Activated B cell treated with CpG ODN at 0.5 μM for 24 hours (primary cell): ENCODE measurements around the gene MPPED2. TPM values are rescaled to one million over a fixed set of nuclear protein-coding genes. Genes with fewer than 3 reads are reported as not detected.

Experiments
- ATAC-seq: fragments of 200-7000 bp; cut with Tn5 transposase; one replicate; pipeline ENCODE4 v1.10.0; 2021; ENCODE audit warnings: low read depth, mild to moderate bottlenecking, moderate library complexity
- CTCF ChIA-PET: fragments of 350-600 bp; sonication (Branson Sonifier 250); formaldehyde crosslinking; loops from one replicate; lab custom pipeline; 2021; ENCODE audit warnings: antibody characterized with exemption; lab: Charles Lee
- POLR2A ChIA-PET: fragments of 350-600 bp; sonication (Branson Sonifier 250); formaldehyde crosslinking; loops from one replicate; lab custom pipeline; 2021; ENCODE audit warnings: antibody characterized with exemption; lab: Charles Lee
- DNase-seq: peaks from one replicate; pipeline ENCODE4 v3.0.0; 2022
- H3K27ac Mint-ChIP-seq: one replicate; pipeline ENCODE4 v1.8.0; 2020; ENCODE audit warnings: mixed read lengths
- H3K27me3 Mint-ChIP-seq: one replicate; pipeline ENCODE4 v1.8.0; 2021; ENCODE audit warnings: mixed read lengths
- H3K36me3 Mint-ChIP-seq: one replicate; pipeline ENCODE4 v1.8.0; 2021; ENCODE audit warnings: low read depth, mixed read lengths
- H3K4me1 Mint-ChIP-seq: one replicate; pipeline ENCODE4 v1.8.0; 2021; ENCODE audit warnings: mixed read lengths
- H3K4me3 Mint-ChIP-seq: one replicate; pipeline ENCODE4 v1.8.0; 2020; ENCODE audit warnings: mild to moderate bottlenecking, mixed read lengths
- H3K9me3 Mint-ChIP-seq: one replicate; pipeline ENCODE4 v1.8.0; 2020; ENCODE audit warnings: mixed read lengths
- intact Hi-C: fragments of 100-400 bp; cut with micrococcal nuclease; formaldehyde crosslinking; loops from one replicate; pipeline ENCODE4 v1.15.1; 2024
- total RNA-seq: library from RNA; stranded (reverse); gene quantifications from 2 replicates; pipeline ENCODE4 v1.2.3, GENCODE V29; 2022
- TF ChIP-seq, protein P1 (sequence below): fragments of 200-600 bp; IDR thresholded peaks from one replicate; pipeline ENCODE4 v1.8.0; 2022; ENCODE audit warnings: antibody characterized with exemption, mild to moderate bottlenecking

MPPED2 gene
- total RNA-seq, 1 donor from 2014 or later = 1.7 TPM

GRCh38 chr11:30521297-30522071 is 64.7 kb downstream of the MPPED2 start:
- Mint-ChIP-seq H3K9me3 (no peaks in the 10 kb centered on the region), H3K4me1 (no peaks in the 10 kb centered on the region), H3K4me3 (no peak overlapping the region), H3K27ac (no peak overlapping the region), H3K36me3 (no peaks in the 10 kb centered on the region), H3K27me3 (no peaks in the 10 kb centered on the region)
- TF ChIP-seq, protein P1, sequence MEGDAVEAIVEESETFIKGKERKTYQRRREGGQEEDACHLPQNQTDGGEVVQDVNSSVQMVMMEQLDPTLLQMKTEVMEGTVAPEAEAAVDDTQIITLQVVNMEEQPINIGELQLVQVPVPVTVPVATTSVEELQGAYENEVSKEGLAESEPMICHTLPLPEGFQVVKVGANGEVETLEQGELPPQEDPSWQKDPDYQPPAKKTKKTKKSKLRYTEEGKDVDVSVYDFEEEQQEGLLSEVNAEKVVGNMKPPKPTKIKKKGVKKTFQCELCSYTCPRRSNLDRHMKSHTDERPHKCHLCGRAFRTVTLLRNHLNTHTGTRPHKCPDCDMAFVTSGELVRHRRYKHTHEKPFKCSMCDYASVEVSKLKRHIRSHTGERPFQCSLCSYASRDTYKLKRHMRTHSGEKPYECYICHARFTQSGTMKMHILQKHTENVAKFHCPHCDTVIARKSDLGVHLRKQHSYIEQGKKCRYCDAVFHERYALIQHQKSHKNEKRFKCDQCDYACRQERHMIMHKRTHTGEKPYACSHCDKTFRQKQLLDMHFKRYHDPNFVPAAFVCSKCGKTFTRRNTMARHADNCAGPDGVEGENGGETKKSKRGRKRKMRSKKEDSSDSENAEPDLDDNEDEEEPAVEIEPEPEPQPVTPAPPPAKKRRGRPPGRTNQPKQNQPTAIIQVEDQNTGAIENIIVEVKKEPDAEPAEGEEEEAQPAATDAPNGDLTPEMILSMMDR = no peak
- no peak for DNase-seq
- ChIA-PET CTCF (no interaction called here), POLR2A (no interaction called here)
- no peak for ATAC-seq
- intact Hi-C loops = no loop called here

DNA sequence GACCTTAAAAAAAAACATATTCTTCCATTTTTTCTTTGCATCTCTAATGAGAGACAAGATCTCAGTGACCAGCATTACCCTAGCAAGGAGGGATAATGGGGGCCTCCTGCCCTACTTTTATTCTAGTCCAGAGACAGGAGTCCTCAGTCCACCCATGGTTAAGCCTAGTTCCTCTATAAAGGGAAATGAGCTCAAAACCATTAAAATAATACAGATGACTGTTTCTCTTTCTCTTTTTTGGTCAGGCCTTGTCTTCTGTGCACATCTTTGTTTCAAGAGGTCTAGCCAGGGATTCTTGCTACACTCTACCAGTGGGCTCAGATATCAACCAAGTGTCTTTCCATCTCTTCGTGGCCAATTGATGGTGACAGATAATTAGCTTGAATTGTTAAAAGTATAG is 73.1 kb downstream of the MPPED2 start:
- ATAC-seq = no peak
- H3K9me3 Mint-ChIP-seq = no peaks in the 10 kb centered on the region
- no peaks in the 10 kb centered on the region for H3K36me3 Mint-ChIP-seq
- H3K27me3 Mint-ChIP-seq = no peaks in the 10 kb centered on the region
- H3K4me1 Mint-ChIP-seq = peaks cover 9% of the 10 kb centered on the region
- POLR2A ChIA-PET = no interaction called here
- CTCF ChIA-PET = no interaction called here
- TF ChIP-seq, protein P1 = no peak
- intact Hi-C loops = no loop called here
- no peak overlapping the region for H3K4me3 Mint-ChIP-seq
- DNase-seq = no peak
- no peak overlapping the region for H3K27ac Mint-ChIP-seq

DNA sequence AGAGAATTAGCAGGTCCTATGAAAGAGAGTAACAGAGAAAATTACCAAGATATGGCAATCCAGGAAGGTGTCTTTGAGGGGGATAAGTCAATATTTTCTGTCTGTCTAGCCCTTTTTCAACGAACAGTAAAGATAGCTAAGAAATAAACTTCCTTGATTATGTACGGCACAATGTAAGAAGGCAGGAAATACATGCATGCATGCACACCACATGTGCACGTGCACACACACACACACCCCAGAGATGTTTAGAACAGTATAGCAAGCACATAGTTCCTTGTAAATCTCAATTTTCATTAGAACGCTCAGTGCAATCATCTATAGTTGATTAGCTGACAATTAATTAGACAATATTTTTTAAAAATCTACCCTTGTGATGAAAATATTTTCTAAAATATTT is 74.7 kb downstream of the MPPED2 start:
- Mint-ChIP-seq H3K9me3 (no peaks in the 10 kb centered on the region), H3K36me3 (no peaks in the 10 kb centered on the region), H3K4me3 (no peak overlapping the region), H3K27me3 (no peaks in the 10 kb centered on the region), H3K27ac (no peak overlapping the region), H3K4me1 (peaks cover 9% of the 10 kb centered on the region)
- ChIA-PET CTCF (no interaction called here), POLR2A (no interaction called here)
- intact Hi-C loops = no loop called here
- no peak for DNase-seq
- no peak for ATAC-seq
- TF ChIP-seq, protein P1 = no peak

DNA sequence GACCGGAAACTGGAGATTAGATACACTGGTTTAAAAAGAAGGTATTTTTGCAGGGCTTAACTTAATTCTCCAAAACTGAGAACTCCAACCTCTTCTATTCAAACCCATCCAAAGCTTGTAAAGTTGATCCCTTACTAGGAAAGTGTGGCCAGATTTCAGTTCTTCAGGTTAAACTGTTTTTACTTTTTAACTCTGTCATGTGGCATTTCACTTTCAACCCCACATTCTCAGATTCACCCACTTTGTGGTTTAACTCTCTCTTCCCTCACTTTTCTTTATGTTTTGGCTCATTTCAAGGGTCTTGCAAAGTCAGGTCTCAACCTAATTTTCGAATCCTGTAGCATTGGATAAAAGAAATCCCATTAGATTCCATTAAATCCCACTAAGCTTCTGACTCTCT is 75.4 kb downstream of the MPPED2 start:
- H3K27me3 Mint-ChIP-seq = no peaks in the 10 kb centered on the region
- no peaks in the 10 kb centered on the region for H3K9me3 Mint-ChIP-seq
- H3K27ac Mint-ChIP-seq = no peak overlapping the region
- DNase-seq = no peak
- H3K36me3 Mint-ChIP-seq = no peaks in the 10 kb centered on the region
- no peak for ATAC-seq
- CTCF ChIA-PET = no interaction called here
- POLR2A ChIA-PET = no interaction called here
- intact Hi-C loops = no loop called here
- TF ChIP-seq, protein P1 = no peak
- H3K4me1 Mint-ChIP-seq = peaks cover 9% of the 10 kb centered on the region
- H3K4me3 Mint-ChIP-seq = no peak overlapping the region

DNA sequence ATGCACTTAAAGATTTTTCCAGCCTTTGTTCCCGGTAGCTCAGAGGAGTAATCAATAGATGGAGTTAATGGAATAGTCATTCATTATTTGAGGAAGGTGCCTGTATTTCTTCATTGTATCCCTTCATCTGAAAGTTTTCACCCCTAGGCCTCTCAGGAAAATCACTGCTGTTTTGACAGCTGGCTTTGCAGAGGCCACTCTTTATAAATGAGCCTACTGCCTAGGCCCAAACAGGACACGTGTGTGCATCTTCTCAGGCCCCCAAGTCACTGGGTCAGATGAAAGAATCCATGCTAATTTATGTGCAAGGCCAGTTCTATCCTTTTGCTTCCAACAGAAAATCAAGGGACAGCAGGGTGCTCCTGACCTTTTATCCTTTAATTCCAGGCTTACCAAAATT is 76.8 kb downstream of the MPPED2 start:
- peaks cover 9% of the 10 kb centered on the region for H3K4me1 Mint-ChIP-seq
- no peaks in the 10 kb centered on the region for H3K27me3 Mint-ChIP-seq
- CTCF ChIA-PET = no interaction called here
- no peak overlapping the region for H3K4me3 Mint-ChIP-seq
- H3K36me3 Mint-ChIP-seq = no peaks in the 10 kb centered on the region
- ATAC-seq = no peak
- intact Hi-C loops = no loop called here
- H3K27ac Mint-ChIP-seq = no peak overlapping the region
- POLR2A ChIA-PET = no interaction called here
- TF ChIP-seq, protein P1 = no peak
- DNase-seq = no peak
- H3K9me3 Mint-ChIP-seq = no peaks in the 10 kb centered on the region
